ENCODE data around the gene KRTAP10-2. TPM values are rescaled to one million over a fixed set of nuclear protein-coding genes. Genes with fewer than 3 reads are reported as not detected.

Gene KRTAP10-2
- total RNA-seq, 1 experiment from 2014 or later = not detected

DNA sequence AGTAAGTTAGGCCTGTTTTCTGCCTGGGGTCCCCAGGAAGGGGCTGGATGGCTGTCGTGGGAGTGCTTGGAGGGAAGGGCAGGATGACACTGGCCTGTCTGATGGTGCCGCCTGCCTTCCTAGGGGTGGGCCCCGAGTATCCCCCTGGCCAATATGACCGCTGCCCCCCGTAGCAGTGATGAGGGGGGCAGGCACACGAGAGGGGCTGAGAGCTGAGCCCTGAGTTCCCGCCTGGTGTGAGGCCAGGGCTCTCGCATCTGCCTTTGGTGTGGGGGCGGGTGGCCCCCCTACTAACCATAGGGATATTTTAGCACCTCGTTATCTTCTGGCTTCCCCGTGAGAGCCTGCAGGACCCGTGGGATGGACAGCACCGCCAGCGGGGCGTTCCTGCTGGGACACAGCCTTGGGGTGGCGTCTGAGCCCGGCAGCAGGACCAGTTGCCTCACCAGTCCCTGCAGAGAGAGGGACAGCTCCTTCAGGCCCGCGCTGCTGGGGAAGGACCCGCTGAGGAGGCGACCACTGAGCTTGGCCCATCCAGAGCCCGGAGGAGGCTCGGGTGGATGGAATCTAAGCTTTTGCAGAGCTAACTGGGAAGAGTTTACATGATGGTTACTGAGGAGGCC, 21.7 kb downstream of the KRTAP10-2 start:
- Histone ChIP-seq H3K36me3 (ENCODE audit: control insufficient read depth in 1 of 2, insufficient read depth in 2 of 2, low read length in 2 of 2) (no peaks in the 10 kb centered on the region), H4K20me1 (ENCODE audit: insufficient read depth) (no peaks in the 10 kb centered on the region), H3K4me2 (ENCODE audit: low read length) (no peak overlapping the region), H2AFZ (ENCODE audit: low read depth, low read length, poor library complexity, severe bottlenecking) (no peak overlapping the region), H3K4me3 (replicated peaks in 1 of 2; ENCODE audit: low read depth in 1 of 2, low read length in 2 of 2) (no peak overlapping the region), H3K79me2 (ENCODE audit: insufficient read depth, low read length) (no peaks in the 10 kb centered on the region), H3K27ac (ENCODE audit: low read depth, low read length) (no peak overlapping the region), H3K9me3 (ENCODE audit: control insufficient read depth in 1 of 2, insufficient read depth in 1 of 2, low read depth in 1 of 2, low read length in 2 of 2) (peaks cover under 1% of the 10 kb centered on the region in 2 experiments; a peak in 1 of 4 replicates), H3K9ac (ENCODE audit: low read length) (no peak overlapping the region), H3K4me1 (ENCODE audit: control insufficient read depth in 1 of 2, insufficient read depth in 2 of 2, low read length in 2 of 2) (no peaks in the 10 kb centered on the region), H3K27me3 (ENCODE audit: insufficient read depth, low read length) (no peaks in the 10 kb centered on the region), H3K9me2 (ENCODE audit: insufficient read depth) (no peaks in the 10 kb centered on the region)
- RAD21 ChIA-PET (ENCODE audit: low non-redundant PET in 1 of 2, low total read pairs in 2 of 2, uncharacterized antibody in 2 of 2, unreplicated experiment in 2 of 2) = no interaction called here
- intact Hi-C loops (cut with micrococcal nuclease) = no loop called here
- CTCF ChIA-PET = no interaction called here
- TF ChIP-seq, protein P1, sequence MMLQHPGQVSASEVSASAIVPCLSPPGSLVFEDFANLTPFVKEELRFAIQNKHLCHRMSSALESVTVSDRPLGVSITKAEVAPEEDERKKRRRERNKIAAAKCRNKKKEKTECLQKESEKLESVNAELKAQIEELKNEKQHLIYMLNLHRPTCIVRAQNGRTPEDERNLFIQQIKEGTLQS (IDR thresholded peaks at IDR 0.05) = no peak
- TF ChIP-seq SIN3A (IDR thresholded peaks at IDR 0.05; ENCODE audit: low read depth) (no peak), ELF1 (IDR thresholded peaks at IDR 0.05; ENCODE audit: borderline replicate concordance, low read depth) (no peak), RAD21 (IDR thresholded peaks at IDR 0.05; ENCODE audit: low read depth) (no peak)
- DNase-seq (ENCODE audit: low read depth, low spot score) (no peak), ATAC-seq (no peak)
- BruUV-seq (replicated peaks) = no TSS peak
- POLR2A ChIA-PET = no interaction called here

DNA sequence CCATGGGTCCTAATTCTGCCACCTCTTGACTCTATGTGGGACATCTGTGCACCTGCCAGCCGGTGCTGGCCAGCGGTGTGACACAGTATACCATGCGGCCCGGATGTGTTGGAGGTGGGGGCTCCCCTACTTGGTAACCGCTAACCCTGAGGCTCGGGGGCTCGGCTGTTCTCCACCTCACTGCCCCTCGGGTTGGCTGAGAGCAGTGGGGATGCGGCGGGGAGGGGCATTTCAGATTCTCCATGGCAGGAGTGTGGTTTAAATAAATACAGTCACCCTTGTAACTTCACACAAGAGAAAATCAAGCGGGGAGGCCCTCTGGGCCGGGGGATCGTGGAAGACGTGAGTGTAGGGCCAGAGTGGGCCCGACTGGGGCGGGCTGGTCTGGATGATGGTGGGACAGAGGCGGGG, 22.3 kb downstream of the KRTAP10-2 start:
- no peak overlapping the region for H3K4me2 ChIP-seq (ENCODE audit: low read length)
- H2AFZ ChIP-seq (ENCODE audit: low read depth, low read length, poor library complexity, severe bottlenecking) = no peak overlapping the region
- no peaks in the 10 kb centered on the region for H3K4me1 ChIP-seq (ENCODE audit: control insufficient read depth in 1 of 2, insufficient read depth in 2 of 2, low read length in 2 of 2)
- no peaks in the 10 kb centered on the region for H3K9me2 ChIP-seq (ENCODE audit: insufficient read depth)
- RAD21 ChIA-PET (ENCODE audit: low non-redundant PET in 1 of 2, low total read pairs in 2 of 2, uncharacterized antibody in 2 of 2, unreplicated experiment in 2 of 2) = no interaction called here
- POLR2A ChIA-PET = no interaction called here
- no peak overlapping the region for H3K9ac ChIP-seq (ENCODE audit: low read length)
- H3K36me3 ChIP-seq (ENCODE audit: control insufficient read depth in 1 of 2, insufficient read depth in 2 of 2, low read length in 2 of 2) = no peaks in the 10 kb centered on the region
- CTCF ChIA-PET = no interaction called here
- H4K20me1 ChIP-seq (ENCODE audit: insufficient read depth) = no peaks in the 10 kb centered on the region
- H3K9me3 ChIP-seq (ENCODE audit: control insufficient read depth in 1 of 2, insufficient read depth in 1 of 2, low read depth in 1 of 2, low read length in 2 of 2) = peaks cover 4 to 6% of the 10 kb centered on the region in 2 experiments; a peak in 1 of 4 replicates
- H3K27me3 ChIP-seq (ENCODE audit: insufficient read depth, low read length) = no peaks in the 10 kb centered on the region
- intact Hi-C loops (cut with micrococcal nuclease) = no loop called here
- ATAC-seq (no peak), DNase-seq (ENCODE audit: low read depth, low spot score) (no peak)
- no peaks in the 10 kb centered on the region for H3K79me2 ChIP-seq (ENCODE audit: insufficient read depth, low read length)
- H3K27ac ChIP-seq (ENCODE audit: low read depth, low read length) = no peak overlapping the region
- no TSS peak for BruUV-seq (replicated peaks)
- H3K4me3 ChIP-seq (replicated peaks in 1 of 2; ENCODE audit: low read depth in 1 of 2, low read length in 2 of 2) = no peak overlapping the region
- TF ChIP-seq, protein P2, sequence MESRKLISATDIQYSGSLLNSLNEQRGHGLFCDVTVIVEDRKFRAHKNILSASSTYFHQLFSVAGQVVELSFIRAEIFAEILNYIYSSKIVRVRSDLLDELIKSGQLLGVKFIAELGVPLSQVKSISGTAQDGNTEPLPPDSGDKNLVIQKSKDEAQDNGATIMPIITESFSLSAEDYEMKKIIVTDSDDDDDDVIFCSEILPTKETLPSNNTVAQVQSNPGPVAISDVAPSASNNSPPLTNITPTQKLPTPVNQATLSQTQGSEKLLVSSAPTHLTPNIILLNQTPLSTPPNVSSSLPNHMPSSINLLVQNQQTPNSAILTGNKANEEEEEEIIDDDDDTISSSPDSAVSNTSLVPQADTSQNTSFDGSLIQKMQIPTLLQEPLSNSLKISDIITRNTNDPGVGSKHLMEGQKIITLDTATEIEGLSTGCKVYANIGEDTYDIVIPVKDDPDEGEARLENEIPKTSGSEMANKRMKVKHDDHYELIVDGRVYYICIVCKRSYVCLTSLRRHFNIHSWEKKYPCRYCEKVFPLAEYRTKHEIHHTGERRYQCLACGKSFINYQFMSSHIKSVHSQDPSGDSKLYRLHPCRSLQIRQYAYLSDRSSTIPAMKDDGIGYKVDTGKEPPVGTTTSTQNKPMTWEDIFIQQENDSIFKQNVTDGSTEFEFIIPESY (IDR thresholded peaks at IDR 0.05; ENCODE audit: extremely low read depth, insufficient replicate concordance, low read length) = no peak
- TF ChIP-seq POLR2AphosphoS5 (IDR thresholded peaks at IDR 0.05; ENCODE audit: low read depth, low read length) (no peak), EGR1 (IDR thresholded peaks at IDR 0.05; ENCODE audit: low read depth) (no peak), CBX3 (IDR thresholded peaks at IDR 0.05; ENCODE audit: low read depth) (no peak), SIN3A (IDR thresholded peaks at IDR 0.05; ENCODE audit: low read depth) (no peak), ZNF274 (IDR thresholded peaks at IDR 0.05; ENCODE audit: low read depth, low read length) (no peak), SRF (IDR thresholded peaks at IDR 0.05; ENCODE audit: low read depth) (no peak), SP1 (IDR thresholded peaks at IDR 0.05; ENCODE audit: low read depth) (no peak), POLR2A (IDR thresholded peaks at IDR 0.05; ENCODE audit: borderline replicate concordance, extremely low read depth, insufficient read depth, insufficient read length) (no peak)
- TF ChIP-seq, protein P3, sequence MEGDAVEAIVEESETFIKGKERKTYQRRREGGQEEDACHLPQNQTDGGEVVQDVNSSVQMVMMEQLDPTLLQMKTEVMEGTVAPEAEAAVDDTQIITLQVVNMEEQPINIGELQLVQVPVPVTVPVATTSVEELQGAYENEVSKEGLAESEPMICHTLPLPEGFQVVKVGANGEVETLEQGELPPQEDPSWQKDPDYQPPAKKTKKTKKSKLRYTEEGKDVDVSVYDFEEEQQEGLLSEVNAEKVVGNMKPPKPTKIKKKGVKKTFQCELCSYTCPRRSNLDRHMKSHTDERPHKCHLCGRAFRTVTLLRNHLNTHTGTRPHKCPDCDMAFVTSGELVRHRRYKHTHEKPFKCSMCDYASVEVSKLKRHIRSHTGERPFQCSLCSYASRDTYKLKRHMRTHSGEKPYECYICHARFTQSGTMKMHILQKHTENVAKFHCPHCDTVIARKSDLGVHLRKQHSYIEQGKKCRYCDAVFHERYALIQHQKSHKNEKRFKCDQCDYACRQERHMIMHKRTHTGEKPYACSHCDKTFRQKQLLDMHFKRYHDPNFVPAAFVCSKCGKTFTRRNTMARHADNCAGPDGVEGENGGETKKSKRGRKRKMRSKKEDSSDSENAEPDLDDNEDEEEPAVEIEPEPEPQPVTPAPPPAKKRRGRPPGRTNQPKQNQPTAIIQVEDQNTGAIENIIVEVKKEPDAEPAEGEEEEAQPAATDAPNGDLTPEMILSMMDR (IDR thresholded peaks at IDR 0.05 in 2 of 3, conservative IDR thresholded peaks at IDR 0.05 in 1 of 3; ENCODE audit: borderline replicate concordance in 1 of 3, insufficient read depth in 1 of 3, low read depth in 2 of 3, low read length in 2 of 3) = no peak

Data from HCT116 (cell line).